Measurements from ENCODE around the gene TEAD2. TPM values are rescaled to one million over a fixed set of nuclear protein-coding genes. Genes with fewer than 3 reads are reported as not detected.

Gene TEAD2
- total and polyA plus RNA-seq, 9 of the 15 experiments (the other 6 are each of a cell fraction or from before 2014, with no cell fraction given), result 1.6 to 27.0 (median 13.9) TPM

GRCh38 chr19:49347835-49348234, 14.4 kb downstream of the TEAD2 start (continued):
- peak; percentile 12 for TF ChIP-seq PRDM10 (IDR thresholded peaks at IDR 0.05; ENCODE audit: partially characterized antibody)
- no peak for TF ChIP-seq FUS (optimal IDR thresholded peaks at IDR 0.05; ENCODE audit: low read depth, low read length)
- TF ChIP-seq ZNF24 (IDR thresholded peaks at IDR 0.05), result no peak
- no peak for TF ChIP-seq PURB (CRISPR knock-in tag; IDR thresholded peaks at IDR 0.05; ENCODE audit: low read depth)
- TF ChIP-seq CBFA2T3 (IDR thresholded peaks at IDR 0.05), result no peak
- TF ChIP-seq CBFA2T2 (conservative IDR thresholded peaks at IDR 0.05), result 0 out of 2 replicates have a peak, but pooled peaks have one; percentile 7
- TF ChIP-seq EHMT2 (IDR thresholded peaks at IDR 0.05), result no peak
- TF ChIP-seq SMARCA5 (IDR thresholded peaks at IDR 0.05), result no peak
- peak; percentile 93 for TF ChIP-seq USF1 (CRISPR knock-in tag; IDR thresholded peaks at IDR 0.05)
- TF ChIP-seq ZNF668 (CRISPR knock-in tag; IDR thresholded peaks at IDR 0.05), result no peak
- peak; percentile 51; the same call in 1 of the 2 replicates for TF ChIP-seq MBD2 (IDR thresholded peaks at IDR 0.05; ENCODE audit: borderline replicate concordance, low read depth)
- no peak for TF ChIP-seq E2F8 (IDR thresholded peaks at IDR 0.05; ENCODE audit: low read depth, partially characterized antibody)
- no peak for TF ChIP-seq MXD1 (CRISPR knock-in tag; IDR thresholded peaks at IDR 0.05; ENCODE audit: borderline replicate concordance, poor library complexity, severe bottlenecking)
- no peak for TF ChIP-seq ZNF274 (IDR thresholded peaks at IDR 0.05; ENCODE audit: borderline replicate concordance, low read depth, low read length)
- TF ChIP-seq E2F1 (CRISPR knock-in tag; IDR thresholded peaks at IDR 0.05), result no peak
- no peak for TF ChIP-seq SNRNP70 (optimal IDR thresholded peaks at IDR 0.05; ENCODE audit: low read depth, low read length)

All from K562 (cell line).